NCI-H446 treated with DMSO at 0.1 percent for 48 hours (cell line): ENCODE results near the gene STRA6.
"Not testable (repeated sequence)": the region's sequence is repeated elsewhere in the genome, so short reads cannot be mapped to it uniquely, and the experiment has no call there.

Experiments used
- DNase-seq: peaks from one replicate; lab custom pipeline; 2025; lab: John Stamatoyannopoulos, UW

STRA6 gene

GRCh38 chr15:74165461-74165860 lies 37.1 kb downstream of the STRA6 start:
- DNase-seq, result no peak

- not testable (repeated sequence) for DNase-seq
Observed at GRCh38 chr15:74162195-74162536, 40.4 kb downstream of the STRA6 start.

GRCh38 chr15:74160390-74160789 lies 42.2 kb downstream of the STRA6 start:
- not testable (repeated sequence) for DNase-seq

GRCh38 chr15:74159773-74160172 lies 42.8 kb downstream of the STRA6 start:
- no peak for DNase-seq

- no peak for DNase-seq
Observed at GRCh38 chr15:74158855-74159650, 43.5 kb downstream of the STRA6 start.

GRCh38 chr15:74157868-74158827 lies 44.4 kb downstream of the STRA6 start:
- no peak for DNase-seq

- DNase-seq, result peak; percentile 15
Observed at GRCh38 chr15:74156678-74157411, 45.7 kb downstream of the STRA6 start.

- DNase-seq, result no peak
Observed at GRCh38 chr15:74155766-74156417, 46.7 kb downstream of the STRA6 start.

- DNase-seq, result no peak
Observed at GRCh38 chr15:74147051-74147450, 55.5 kb downstream of the STRA6 start.

- DNase-seq, result no peak
Observed at GRCh38 chr15:74146277-74146800, 56.2 kb downstream of the STRA6 start.

- DNase-seq, result no peak
Observed at GRCh38 chr15:74144153-74144775, 58.3 kb downstream of the STRA6 start.

GRCh38 chr15:74141591-74141990 lies 61.0 kb downstream of the STRA6 start:
- no peak for DNase-seq

GRCh38 chr15:74138642-74139041 lies 63.9 kb downstream of the STRA6 start:
- no peak for DNase-seq

- DNase-seq, result no peak
Observed at GRCh38 chr15:74137537-74137894, 65.1 kb downstream of the STRA6 start.

- DNase-seq, result no peak
Observed at GRCh38 chr15:74136814-74137536, 65.6 kb downstream of the STRA6 start.

GRCh38 chr15:74136540-74136813 lies 66.1 kb downstream of the STRA6 start:
- no peak for DNase-seq

- DNase-seq, result no peak
Observed at GRCh38 chr15:74135041-74135565, 67.5 kb downstream of the STRA6 start.

GRCh38 chr15:74134387-74135027 lies 68.1 kb downstream of the STRA6 start:
- no peak for DNase-seq

- no peak for DNase-seq
Observed at GRCh38 chr15:74133694-74134386, 68.7 kb downstream of the STRA6 start.
